Activated CD4-positive, alpha-beta T cell treated with anti-CD3 and anti-CD28 coated beads, Interleukin-2, Interleukin-6, amounts not matched to agents 100 ng/mL and 50 ng/mL, durations not matched to agents 16 hours and 8 hours (primary cell): ENCODE results near the gene EIF4H.
"Not testable (repeated sequence)": the region's sequence is repeated elsewhere in the genome, so short reads cannot be mapped to it uniquely, and the experiment has no call there.

Experiments
- DNase-seq: peaks from one replicate; pipeline ENCODE4 v3.0.0-alpha.2; 2020

Gene EIF4H

DNA sequence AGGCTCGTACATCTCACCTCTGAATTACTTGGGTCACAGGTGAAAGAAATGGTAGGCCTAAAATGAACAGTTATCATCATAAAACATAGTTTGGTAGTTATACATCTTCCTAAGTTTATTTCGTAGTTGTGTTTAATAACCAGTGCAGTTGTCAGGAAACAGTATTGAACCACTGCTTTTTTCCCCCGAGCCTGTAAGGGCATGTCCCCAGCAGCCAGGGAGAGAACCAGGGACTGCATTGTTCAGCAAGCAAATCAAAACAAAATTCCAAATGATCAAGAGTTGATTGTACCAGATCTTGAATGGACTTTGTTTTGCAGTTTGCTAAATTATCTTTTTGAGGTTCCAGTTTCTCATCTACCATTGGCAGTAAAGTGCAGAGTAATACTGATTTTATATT is 2.4 kb downstream of the EIF4H start:
- DNase-seq, result no peak

- peak; percentile 61 for DNase-seq
Measured at GRCh38 chr7:74178632-74179031, 4.5 kb downstream of the EIF4H start.

GRCh38 chr7:74179935-74180604 is 5.9 kb downstream of the EIF4H start:
- DNase-seq, result no peak

GRCh38 chr7:74180866-74181265 is 6.7 kb downstream of the EIF4H start:
- DNase-seq, result no peak

DNA sequence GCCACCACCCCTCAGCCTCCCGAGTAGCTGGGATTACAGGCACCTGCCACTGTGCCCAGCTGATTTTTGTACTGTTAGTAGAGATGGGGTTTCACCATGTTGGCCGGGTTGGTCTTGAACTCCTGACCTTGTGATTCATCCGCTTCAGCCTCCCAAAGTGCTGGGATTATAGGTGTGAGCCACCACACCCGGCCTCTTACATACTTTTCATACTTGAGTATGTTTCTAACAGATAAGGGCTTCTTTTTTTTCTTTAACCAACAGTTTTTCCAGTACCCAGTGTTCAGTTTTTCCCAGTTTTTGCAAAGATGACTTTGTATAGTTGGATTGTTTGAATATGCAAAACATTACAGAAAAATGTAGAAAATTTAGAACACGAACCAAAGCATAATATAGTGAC is 7.7 kb downstream of the EIF4H start:
- no peak for DNase-seq

- no peak for DNase-seq
Measured at GRCh38 chr7:74182453-74183090, 8.4 kb downstream of the EIF4H start.

DNA sequence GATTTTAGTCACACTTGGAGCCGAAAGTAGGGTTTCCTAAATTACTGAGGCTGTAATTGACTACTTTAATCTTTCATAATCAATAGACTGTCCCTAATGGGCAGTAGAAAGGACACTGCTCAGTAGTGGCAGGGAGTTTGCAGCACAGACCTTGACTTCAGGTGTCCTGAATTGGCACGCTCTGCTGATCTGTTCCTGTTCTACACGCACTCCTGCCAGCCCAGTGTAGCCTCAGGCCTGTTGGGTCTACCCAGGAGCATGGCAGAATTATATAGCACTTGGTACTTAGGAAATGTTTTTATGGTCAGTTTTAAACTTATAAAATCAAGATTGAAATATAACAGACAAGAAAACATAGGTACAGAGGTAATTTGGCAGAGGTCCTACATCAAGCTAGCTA is 9.0 kb downstream of the EIF4H start:
- DNase-seq, result no peak

DNA sequence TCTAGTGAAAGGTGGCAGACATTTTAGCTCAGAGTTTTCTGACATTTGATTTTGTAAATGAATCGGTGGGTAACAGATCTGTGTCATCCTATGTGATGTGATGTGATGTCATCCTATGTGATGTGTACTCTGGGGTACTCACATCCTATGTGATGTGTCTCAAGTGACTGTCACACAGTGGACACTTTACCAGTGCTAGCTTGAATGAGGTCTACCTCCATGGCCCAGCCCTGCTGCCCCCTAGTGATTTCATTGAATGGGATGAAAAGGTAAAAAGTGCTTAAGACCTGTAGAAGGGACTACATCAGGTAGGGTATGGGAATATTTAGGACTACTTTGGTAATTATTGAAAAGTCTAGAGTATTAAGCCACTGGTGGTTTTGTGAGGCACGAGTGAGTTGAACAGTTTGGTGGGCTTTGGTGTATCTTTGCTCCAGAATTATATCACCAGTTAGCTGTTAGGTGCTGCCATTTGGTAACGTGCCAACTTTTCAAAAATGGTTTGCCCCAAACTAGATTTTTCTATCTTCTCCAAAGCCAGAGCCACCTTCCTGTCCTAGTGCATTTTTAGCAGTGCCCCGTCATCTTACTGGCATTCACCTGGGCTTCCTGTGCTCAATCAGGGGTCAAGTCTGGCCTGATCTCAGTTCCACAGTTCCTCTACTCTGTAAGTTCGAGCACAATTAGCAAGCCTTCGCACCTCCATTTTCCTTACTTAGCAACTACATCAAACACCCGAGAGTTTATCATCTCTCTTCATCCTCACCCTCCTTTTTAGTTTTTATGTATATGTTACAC is 9.7 kb downstream of the EIF4H start:
- peak; percentile 30 for DNase-seq

GRCh38 chr7:74185016-74185415 is 10.9 kb downstream of the EIF4H start:
- no peak for DNase-seq

DNA sequence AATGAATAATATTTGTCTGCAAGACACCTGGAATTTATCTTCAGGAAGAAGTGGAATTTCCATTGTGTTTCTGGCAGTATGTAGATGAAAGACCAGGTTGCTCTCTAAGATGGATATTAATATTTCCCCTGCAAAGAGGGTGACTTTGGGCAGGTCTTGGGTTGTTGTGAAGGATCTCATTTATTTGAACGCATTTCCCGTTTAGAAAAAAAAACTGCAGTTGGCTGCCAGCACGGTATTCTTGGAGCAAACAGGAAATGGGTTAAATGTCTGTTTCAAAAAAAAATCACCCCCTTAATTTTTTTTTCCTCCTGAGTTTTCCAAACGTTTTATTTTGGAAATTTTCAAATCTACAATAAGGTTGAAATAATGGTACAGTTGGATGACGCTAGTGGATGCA is 11.5 kb downstream of the EIF4H start:
- no peak for DNase-seq

DNA sequence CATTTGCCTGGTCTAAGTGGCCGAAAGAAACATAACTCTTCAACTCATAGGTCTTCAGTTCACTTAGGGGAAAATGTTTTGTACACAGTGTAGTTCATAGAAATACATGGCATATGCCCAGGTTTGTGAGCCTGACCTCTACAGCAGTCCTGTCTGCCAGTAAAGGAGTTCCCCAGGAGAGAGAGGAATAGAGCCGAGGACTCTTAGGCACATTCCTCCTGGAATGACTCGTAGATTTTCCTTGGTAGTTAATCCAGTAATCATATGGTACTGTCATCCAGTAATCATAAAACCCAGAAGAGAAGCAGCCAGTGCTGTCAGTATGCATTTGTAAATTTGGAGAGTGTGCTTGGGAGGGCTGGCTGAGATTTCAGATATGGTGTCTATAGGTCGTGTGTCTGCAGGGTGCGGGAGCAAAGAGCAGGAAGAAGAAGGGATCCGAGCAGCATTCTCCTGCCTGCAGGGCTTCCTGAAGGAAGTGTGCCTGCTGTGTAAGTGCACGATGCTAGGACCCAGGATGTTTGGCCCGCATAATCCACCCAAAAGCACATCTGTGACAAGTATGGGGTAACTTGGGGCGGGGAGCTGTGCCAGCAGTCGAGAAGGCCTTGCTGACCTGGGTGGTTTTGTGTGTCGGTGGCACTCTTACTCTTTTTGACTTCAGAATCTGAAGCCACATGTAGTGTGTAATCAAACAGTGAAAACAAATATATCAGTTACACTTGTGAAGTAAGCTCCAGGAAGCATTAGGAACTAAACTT is 13.9 kb downstream of the EIF4H start:
- DNase-seq, result no peak

- no peak for DNase-seq
Measured at GRCh38 chr7:74190259-74190658, 16.1 kb downstream of the EIF4H start.

DNA sequence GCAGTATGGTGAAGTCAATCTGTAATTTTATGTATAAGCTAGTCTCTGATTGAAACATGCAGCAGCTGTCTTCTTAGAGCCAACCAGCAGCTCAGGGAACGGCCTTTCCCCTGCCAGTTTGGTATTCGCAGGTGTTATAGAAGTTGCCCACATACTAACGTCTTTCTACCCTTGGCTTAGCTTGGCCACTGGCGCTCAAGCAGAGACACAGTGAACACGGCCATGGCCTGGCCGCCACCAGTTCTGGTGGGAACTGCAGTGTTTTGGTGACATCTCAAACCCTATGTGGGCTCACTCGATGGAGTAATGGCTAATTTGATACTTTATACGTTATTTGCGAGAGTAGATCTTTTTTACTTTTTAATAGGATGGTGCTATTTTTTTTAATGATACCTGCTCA is 17.1 kb downstream of the EIF4H start:
- no peak for DNase-seq

DNA sequence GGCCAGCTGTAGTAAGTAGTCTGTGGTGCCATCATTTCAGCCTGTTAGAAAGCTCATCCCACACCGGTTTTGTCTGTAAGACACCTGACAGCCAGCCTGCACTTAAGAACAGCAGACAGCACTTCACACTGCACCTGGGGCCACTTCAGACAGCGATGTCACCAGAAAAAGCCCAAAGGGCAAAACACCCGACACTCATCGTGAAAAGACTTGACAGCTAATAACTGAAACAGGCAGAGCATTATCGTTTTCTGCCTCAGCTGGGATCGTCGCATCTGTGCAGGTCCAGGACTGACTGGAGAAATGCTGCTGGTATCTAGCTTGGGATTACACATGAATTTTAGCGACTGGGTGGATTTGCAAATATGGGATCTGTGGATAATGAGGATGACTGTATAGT is 18.9 kb downstream of the EIF4H start:
- no peak for DNase-seq

- DNase-seq, result no peak
Measured at GRCh38 chr7:74193913-74194312, 19.8 kb downstream of the EIF4H start.

DNA sequence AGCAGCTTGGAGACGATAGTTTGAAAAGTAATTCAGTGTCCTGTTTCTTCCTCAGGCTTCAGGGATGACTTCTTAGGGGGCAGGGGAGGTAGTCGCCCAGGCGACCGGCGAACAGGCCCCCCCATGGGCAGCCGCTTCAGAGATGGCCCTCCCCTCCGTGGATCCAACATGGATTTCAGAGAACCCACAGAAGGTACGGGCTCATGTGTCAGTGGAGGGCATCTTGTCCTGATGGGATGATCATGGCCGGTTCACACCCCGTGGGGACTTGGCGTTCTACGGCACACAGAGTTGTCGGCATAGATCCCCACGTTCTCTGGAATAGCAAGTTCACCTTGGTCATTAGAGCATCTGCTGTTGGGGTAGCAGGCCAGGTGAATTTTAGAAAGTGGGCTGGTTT is 20.5 kb downstream of the EIF4H start:
- no peak for DNase-seq

- not testable (repeated sequence) for DNase-seq
Measured at GRCh38 chr7:74195139-74195860, 21.1 kb downstream of the EIF4H start.

DNA sequence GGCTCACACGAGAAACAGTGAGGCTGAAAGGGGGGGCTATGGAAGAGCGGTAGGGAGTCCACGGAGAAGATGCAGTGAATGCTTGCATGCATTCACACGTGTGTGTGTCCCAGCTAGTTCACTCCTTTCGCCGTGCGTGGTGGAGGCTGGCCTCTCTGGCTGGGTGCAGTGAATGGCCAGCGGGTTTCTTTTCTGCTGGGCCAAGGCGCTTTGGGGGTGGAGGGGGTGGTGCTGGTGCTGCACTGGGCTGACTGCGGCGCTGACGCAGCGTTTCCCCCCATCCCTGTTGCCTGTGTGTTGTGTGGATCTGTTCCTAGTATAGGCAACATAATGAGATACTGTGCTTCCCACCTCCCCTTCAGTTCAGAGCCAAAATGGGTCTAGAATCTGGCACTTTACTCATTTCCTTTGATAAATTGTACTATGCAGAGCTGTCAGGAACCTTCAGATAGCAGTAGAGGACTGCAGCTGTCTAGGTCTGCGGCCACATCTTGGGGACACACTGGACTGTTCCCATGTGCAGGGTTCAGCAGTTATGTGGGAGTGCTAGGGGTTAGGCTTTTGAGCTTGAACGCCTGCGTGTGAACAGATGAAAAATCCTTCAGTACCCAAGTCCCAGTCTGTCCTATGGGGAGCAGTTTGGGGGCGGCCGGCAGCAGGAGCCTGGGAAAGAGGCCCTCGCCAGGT is 22.0 kb downstream of the EIF4H start:
- DNase-seq, result not testable (repeated sequence)

DNA sequence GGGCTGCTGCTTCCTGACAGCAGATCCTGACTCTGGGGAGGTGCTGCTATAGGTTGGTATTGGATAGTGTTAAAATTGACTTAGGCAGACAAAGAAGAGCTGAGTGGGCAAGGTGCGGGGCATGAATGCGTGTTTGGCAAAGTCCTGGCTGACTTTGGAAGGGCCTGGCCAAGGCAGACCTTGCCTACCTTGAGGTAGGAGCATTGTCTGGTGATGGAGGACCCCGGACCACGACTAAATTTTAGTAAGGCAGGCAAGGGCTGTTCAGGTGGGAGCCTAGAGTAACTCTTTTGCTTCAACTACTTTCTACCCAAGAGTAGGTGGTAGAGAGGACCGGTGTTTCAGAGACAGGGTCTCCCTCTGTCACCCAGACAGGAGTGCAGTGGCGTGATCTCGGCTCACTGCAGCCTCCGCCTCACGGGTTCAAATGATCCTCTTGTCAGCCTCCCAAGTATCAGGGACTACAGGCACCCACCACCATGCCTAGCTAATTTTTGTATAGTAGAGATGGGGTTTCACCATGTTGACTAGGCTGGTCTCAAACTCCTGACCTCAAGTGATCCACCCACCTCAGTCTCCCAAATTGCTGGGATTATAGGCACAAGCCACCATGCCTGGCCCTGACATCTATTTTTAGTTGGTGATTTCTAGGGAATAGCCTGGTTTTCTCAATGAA is 23.4 kb downstream of the EIF4H start:
- DNase-seq, result no peak

GRCh38 chr7:74199551-74200355 is 25.6 kb downstream of the EIF4H start:
- DNase-seq, result no peak
